DND-41 (cell line): ENCODE measurements around the gene CRABP1.

Source experiments
- CTCF ChIP-seq: IDR thresholded peaks from 2 replicates; pipeline ENCODE4 v1.5.1; 2012; ENCODE audit warnings: borderline replicate concordance, low read length, moderate library complexity, mild to moderate bottlenecking; ENCODE audit not compliant: poor library complexity, severe bottlenecking; ENCODE audit errors: extremely low read depth
- EZH2 ChIP-seq: IDR thresholded peaks from 3 replicates; pipeline ENCODE4 v1.6.1; 2012; ENCODE audit warnings: borderline replicate concordance, low read depth, mild to moderate bottlenecking, moderate library complexity, low read length, inconsistent platforms; ENCODE audit not compliant: severe bottlenecking

- TF ChIP-seq CTCF (no peak), EZH2 (no peak)
Observed at GRCh38 chr15:78304216-78305066, 35.7 kb upstream of the CRABP1 start.
